NB4 (cell line): ENCODE measurements around the gene UGT2B15.

ENCODE experiments used
- CTCF ChIP-seq: IDR thresholded peaks from one replicate; pipeline ENCODE4 v1.5.1; 2012; ENCODE audit warnings: low read depth, low read length
- MAX ChIP-seq: IDR thresholded peaks from 2 replicates; pipeline ENCODE4 v1.6.1; 2011; ENCODE audit warnings: low read depth, low read length
- MYC ChIP-seq: IDR thresholded peaks from 2 replicates; pipeline ENCODE4 v1.6.1; 2011; ENCODE audit warnings: low read depth, low read length
- POLR2A ChIP-seq: IDR thresholded peaks from 2 replicates; pipeline ENCODE4 v1.6.1; 2011; ENCODE audit warnings: mild to moderate bottlenecking; ENCODE audit not compliant: insufficient read length; ENCODE audit errors: extremely low read depth

- TF ChIP-seq CTCF (no peak), MAX (no peak), POLR2A (no peak), MYC (no peak)
Observed at GRCh38 chr4:68654946-68655721, 15.3 kb downstream of the UGT2B15 start.
